Stomach (tissue), 9 donors: ENCODE measurements around the gene KLRF1. TPM values are rescaled to one million over a fixed set of nuclear protein-coding genes. Genes with fewer than 3 reads are reported as not detected.

ENCODE experiments used
- DNase-seq, 2 donors: peaks; one replicate each; pipeline versions ENCODE4 v3.0.0 to v3.0.0-alpha.2; 2013 to 2019
- H3K27ac ChIP-seq, 5 donors: fragments of 200-600 bp in 4 of 5; sonication (generic) in 4 of 5; one replicate each; pipeline ENCODE4 v1.5.1; 2013 to 2019; ENCODE audit warnings: mild to moderate bottlenecking in 1 of 5, moderate library complexity in 1 of 5
- H3K27me3 ChIP-seq, 3 donors: fragments of 200-600 bp; sonication (generic); one replicate each; pipeline ENCODE4 v1.5.1; 2017 to 2019; ENCODE audit warnings: mixed run types in 1 of 3
- H3K36me3 ChIP-seq, 4 donors: fragments of 200-600 bp; sonication (generic); 1 replicate in 3 of 4; 2 replicates in 1 of 4; pipeline ENCODE4 v1.5.1; 2016 to 2019
- H3K4me1 ChIP-seq, 4 donors: fragments of 200-600 bp; sonication (generic); one replicate each; pipeline ENCODE4 v1.5.1; 2016 to 2019
- H3K4me3 ChIP-seq, 4 donors: fragments of 200-600 bp; sonication (generic) in 3 of 4; one replicate each; pipeline ENCODE4 v1.5.1; 2016 to 2019; ENCODE audit warnings: mild to moderate bottlenecking in 1 of 4
- H3K9me3 ChIP-seq, 4 donors: fragments of 200-600 bp; sonication (generic); one replicate each; pipeline ENCODE4 v1.5.1; 2016 to 2019
- EP300 ChIP-seq: sonication (generic); formaldehyde crosslinking; IDR thresholded peaks from one replicate; pipeline ENCODE4 v1.6.1; 2017; ENCODE audit warnings: antibody characterized with exemption
- POLR2A ChIP-seq, 4 donors: fragments of 450-650 bp; IDR thresholded peaks; one replicate each; pipeline ENCODE4 v1.6.1; 2016; ENCODE audit warnings: antibody characterized with exemption in 4 of 4, control low read depth in 2 of 4, mild to moderate bottlenecking in 1 of 4, moderate library complexity in 1 of 4
- POLR2AphosphoS5 ChIP-seq, 3 donors: sonication (generic); formaldehyde crosslinking; IDR thresholded peaks; one replicate each; pipeline ENCODE4 v1.6.1; 2016; ENCODE audit warnings: antibody characterized with exemption in 3 of 3
- WGBS, 5 donors: extraction: QIAGEN DNeasy Blood & Tissue Kit in 3 of 5; methylation state at CpG; one replicate each; pipeline versions ENCODE4 v1.1.5 to v1.1.7; 2013 to 2018; 5-methylcytosine and 5-hydroxymethylcytosine counted together
- intact Hi-C: fragments of 100-400 bp; cut with DNase I; formaldehyde crosslinking; loops from one replicate; pipeline ENCODE4 v1.15.1; 2023; ENCODE audit warnings: low total_unique reads
- polyA plus RNA-seq, 3 donors: library from polyadenylated mRNA; stranded (reverse); fragments of 200-250 nt; gene quantifications; one replicate each; pipeline ENCODE4 v1.2.3, GENCODE V29; 2013
- total RNA-seq, 5 donors: library from RNA; depleted of rRNA; stranded (reverse); fragments of >200 nt; gene quantifications; one replicate each; pipeline versions ENCODE4 v1.1.0 to v1.2.3, GENCODE V29; 2014 to 2016
- TF ChIP-seq, protein P1 (sequence below), 7 experiments: fragments of 450-650 bp in 4 of 7; fragments of 200-600 bp in 3 of 7; sonication (generic) in 3 of 7; IDR thresholded peaks; one replicate each; pipeline ENCODE4 v1.5.1; 2016 to 2019; ENCODE audit warnings: antibody characterized with exemption in 7 of 7, control low read depth in 2 of 7, mild to moderate bottlenecking in 1 of 7
- donor health status: healthy with polysubstance abuse.
- donor health status: Bipolar disorder and iron deficiency.
- donor health status: healthy.

Gene KLRF1
- total and polyA plus RNA-seq, 8 donors: 0.78 to 4.5 (median 2.2) TPM; not detected in 3

DNA sequence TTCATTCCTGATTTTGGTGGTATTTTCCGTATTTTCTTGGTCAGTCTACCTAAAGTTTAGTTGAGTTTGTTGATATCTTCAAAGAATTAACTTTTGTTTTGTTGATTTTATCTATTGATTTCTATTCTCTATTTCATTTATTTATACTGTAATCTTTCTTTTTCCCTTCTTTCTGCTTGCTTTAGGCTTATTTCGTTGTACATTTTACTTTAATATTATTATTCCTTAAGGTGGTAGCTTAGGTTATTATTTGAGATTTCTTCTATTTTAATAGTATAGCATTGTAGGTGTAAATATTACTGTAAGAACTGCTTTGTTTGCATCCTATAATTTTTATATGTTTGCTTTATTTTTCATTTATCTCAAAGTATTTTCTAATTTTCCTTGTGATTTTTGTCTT, 21.4 kb upstream of the KLRF1 start:
- Histone ChIP-seq H3K27ac (no peak overlapping the region), H3K9me3 (no peaks in the 10 kb centered on the region), H3K4me1 (peaks cover 0 to 6% (median 0%) of the 10 kb centered on the region in 4 donors), H3K36me3 (no peaks in the 10 kb centered on the region), H3K4me3 (no peak overlapping the region), H3K27me3 (no peaks in the 10 kb centered on the region)
- TF ChIP-seq EP300 (no peak), POLR2AphosphoS5 (IDR thresholded peaks at IDR 0.05) (no peak), POLR2A (IDR thresholded peaks at IDR 0.05) (no peak)
- TF ChIP-seq, protein P1, sequence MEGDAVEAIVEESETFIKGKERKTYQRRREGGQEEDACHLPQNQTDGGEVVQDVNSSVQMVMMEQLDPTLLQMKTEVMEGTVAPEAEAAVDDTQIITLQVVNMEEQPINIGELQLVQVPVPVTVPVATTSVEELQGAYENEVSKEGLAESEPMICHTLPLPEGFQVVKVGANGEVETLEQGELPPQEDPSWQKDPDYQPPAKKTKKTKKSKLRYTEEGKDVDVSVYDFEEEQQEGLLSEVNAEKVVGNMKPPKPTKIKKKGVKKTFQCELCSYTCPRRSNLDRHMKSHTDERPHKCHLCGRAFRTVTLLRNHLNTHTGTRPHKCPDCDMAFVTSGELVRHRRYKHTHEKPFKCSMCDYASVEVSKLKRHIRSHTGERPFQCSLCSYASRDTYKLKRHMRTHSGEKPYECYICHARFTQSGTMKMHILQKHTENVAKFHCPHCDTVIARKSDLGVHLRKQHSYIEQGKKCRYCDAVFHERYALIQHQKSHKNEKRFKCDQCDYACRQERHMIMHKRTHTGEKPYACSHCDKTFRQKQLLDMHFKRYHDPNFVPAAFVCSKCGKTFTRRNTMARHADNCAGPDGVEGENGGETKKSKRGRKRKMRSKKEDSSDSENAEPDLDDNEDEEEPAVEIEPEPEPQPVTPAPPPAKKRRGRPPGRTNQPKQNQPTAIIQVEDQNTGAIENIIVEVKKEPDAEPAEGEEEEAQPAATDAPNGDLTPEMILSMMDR (IDR thresholded peaks at IDR 0.05): no peak
- no peak for DNase-seq
- intact Hi-C loops: no loop called here
- 88 to 95% (median 91%) methylated on average over 2 of the region's 2 CpGs for WGBS, 5 donors

DNA sequence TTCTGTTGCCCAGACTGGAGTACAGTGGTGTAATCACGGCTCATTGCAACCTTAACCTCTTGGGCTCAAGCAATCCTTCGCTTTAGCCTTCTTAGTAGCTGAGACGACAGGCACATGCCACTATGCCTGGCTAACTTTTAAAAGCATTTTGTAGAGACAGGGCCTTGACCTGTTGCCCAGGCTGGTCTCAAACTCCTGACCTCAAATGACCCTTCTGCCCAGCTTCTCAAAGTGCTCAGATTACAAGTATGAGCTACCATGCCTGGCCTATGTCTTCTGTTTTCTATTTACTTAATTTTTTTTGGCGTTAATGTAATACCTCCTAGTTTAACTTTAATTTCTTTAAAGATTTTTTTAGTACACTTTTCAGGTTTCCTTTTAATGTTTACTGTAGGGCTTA, 20.6 kb upstream of the KLRF1 start:
- TF ChIP-seq POLR2AphosphoS5 (IDR thresholded peaks at IDR 0.05): no peak
- TF ChIP-seq, protein P1 (IDR thresholded peaks at IDR 0.05): no peak
- TF ChIP-seq EP300: no peak
- DNase-seq: no peak
- Histone ChIP-seq H3K27ac (no peak overlapping the region), H3K9me3 (no peaks in the 10 kb centered on the region), H3K27me3 (no peaks in the 10 kb centered on the region), H3K36me3 (no peaks in the 10 kb centered on the region), H3K4me3 (no peak overlapping the region), H3K4me1 (peaks cover 0 to 6% (median 0%) of the 10 kb centered on the region in 4 donors)
- 73 to 87% (median 80%) methylated on average over 4 of the region's 4 CpGs for WGBS, 5 donors
- intact Hi-C loops: no loop called here

DNA sequence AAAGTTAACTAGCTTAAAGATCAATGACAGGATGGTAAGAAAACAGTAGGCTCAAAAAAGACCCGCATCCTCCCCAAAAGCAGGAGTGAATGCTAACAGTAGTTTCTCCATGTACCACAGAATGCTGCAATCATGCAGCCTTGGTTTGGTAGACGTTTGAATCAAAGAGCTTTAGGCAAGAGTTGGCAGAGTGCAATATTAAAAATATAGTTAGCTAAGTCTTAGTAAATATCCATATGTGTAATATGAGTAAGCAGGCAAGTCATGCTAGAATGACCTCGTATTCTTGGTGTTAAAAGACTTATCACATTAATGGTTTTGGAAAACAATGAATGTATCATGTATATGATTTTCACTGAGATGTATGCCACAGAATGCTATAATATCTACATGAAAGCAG, 18.8 kb upstream of the KLRF1 start:
- Histone ChIP-seq H3K4me3 (no peak overlapping the region), H3K4me1 (peaks cover 0 to 6% (median 0%) of the 10 kb centered on the region in 4 donors), H3K27me3 (peaks cover 0 to 3% (median 0%) of the 10 kb centered on the region in 3 donors), H3K9me3 (no peaks in the 10 kb centered on the region), H3K27ac (no peak overlapping the region), H3K36me3 (no peaks in the 10 kb centered on the region)
- no peak for DNase-seq
- WGBS, 5 donors: 60 to 65% (median 62%) methylated on average over 3 of the region's 3 CpGs
- TF ChIP-seq EP300 (no peak), POLR2AphosphoS5 (IDR thresholded peaks at IDR 0.05) (no peak), POLR2A (IDR thresholded peaks at IDR 0.05) (no peak)
- TF ChIP-seq, protein P1 (IDR thresholded peaks at IDR 0.05): no peak
- intact Hi-C loops: no loop called here

DNA sequence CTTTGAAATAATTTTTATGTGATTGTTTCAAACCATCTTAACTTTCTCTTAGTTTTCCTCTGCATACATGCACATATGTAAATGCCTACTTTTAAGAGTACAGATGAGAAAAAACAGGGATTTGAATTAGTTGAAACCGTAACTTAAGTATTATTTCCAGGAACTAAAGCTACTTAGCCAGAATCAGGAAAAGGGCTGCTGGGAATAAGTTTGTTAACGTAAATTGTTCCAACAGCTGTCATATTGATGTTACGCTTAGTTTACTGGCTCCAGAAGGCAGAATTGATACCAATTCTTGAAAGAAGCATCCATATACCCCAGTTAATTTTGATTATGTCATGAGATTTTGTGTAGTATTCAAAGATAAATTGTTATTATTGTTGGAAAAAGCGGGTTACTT, 17.9 kb upstream of the KLRF1 start:
- WGBS, 5 donors: 58 to 83% (median 71%) methylated on average over 4 of the region's 4 CpGs
- Histone ChIP-seq H3K36me3 (no peaks in the 10 kb centered on the region), H3K27me3 (peaks cover 0 to 11% (median 0%) of the 10 kb centered on the region in 3 donors), H3K4me3 (no peak overlapping the region), H3K4me1 (peaks cover 0 to 12% (median 2%) of the 10 kb centered on the region in 4 donors), H3K9me3 (no peaks in the 10 kb centered on the region), H3K27ac (no peak overlapping the region)
- DNase-seq: no peak
- TF ChIP-seq, protein P1 (IDR thresholded peaks at IDR 0.05): no peak
- TF ChIP-seq POLR2A (IDR thresholded peaks at IDR 0.05) (no peak), EP300 (no peak)
- intact Hi-C loops: no loop called here
